HepG2 (cell line): ENCODE measurements around the gene CAPN2.

Experiments used
- BRCA1 ChIP-seq: sonication (generic); formaldehyde crosslinking; IDR thresholded peaks from 2 replicates; pipeline ENCODE4 v1.4.0; 2020; ENCODE audit warnings: missing genetic modification reagents
- CHD2 ChIP-seq: IDR thresholded peaks from 2 replicates; pipeline ENCODE4 v1.6.1; 2011; ENCODE audit warnings: low read depth, low read length, improper control_type of control experiment
- DMAP1 ChIP-seq: IDR thresholded peaks from 2 replicates; pipeline ENCODE4 v1.6.1; 2016
- FOSL2 ChIP-seq: sonication (generic); formaldehyde crosslinking; IDR thresholded peaks from 2 replicates; pipeline ENCODE4 v1.4.0; 2020; ENCODE audit warnings: missing genetic modification reagents
- FOXJ3 ChIP-seq: sonication (generic); formaldehyde crosslinking; IDR thresholded peaks from 2 replicates; pipeline ENCODE4 v1.4.0; 2020; ENCODE audit warnings: missing genetic modification reagents, mild to moderate bottlenecking, borderline replicate concordance
- IRF2 ChIP-seq: IDR thresholded peaks from 2 replicates; pipeline ENCODE4 v1.6.1; 2018; ENCODE audit warnings: missing genetic modification reagents, missing compliant biosample characterization
- NR2C2 ChIP-seq: sonication (generic); formaldehyde crosslinking; IDR thresholded peaks from 2 replicates; pipeline ENCODE4 v1.4.0; 2020; ENCODE audit warnings: missing genetic modification reagents, mild to moderate bottlenecking, moderate library complexity, borderline replicate concordance
- POLR2AphosphoS2 ChIP-seq: IDR thresholded peaks from 2 replicates; pipeline ENCODE4 v1.6.1; 2011; ENCODE audit warnings: low read depth, low read length, improper control_type of control experiment
- ZNF766 ChIP-seq: sonication (generic); formaldehyde crosslinking; IDR thresholded peaks from 2 replicates; pipeline ENCODE4 v1.5.0; 2020; ENCODE audit warnings: missing genetic modification reagents, borderline replicate concordance
- TF ChIP-seq, protein P1 (sequence below): sonication (generic); formaldehyde crosslinking; IDR thresholded peaks from 2 replicates; pipeline ENCODE4 v1.5.0; 2020; ENCODE audit warnings: mild to moderate bottlenecking, missing genetic modification reagents, moderate library complexity
- TF ChIP-seq, protein P2 (sequence below), 2 experiments: IDR thresholded peaks; 2 replicates each; pipeline ENCODE4 v1.6.1; 2011 to 2012; ENCODE audit warnings: low read length in 2 of 2, borderline replicate concordance in 1 of 2, low read depth in 1 of 2, mild to moderate bottlenecking in 1 of 2, moderate library complexity in 1 of 2

DNA sequence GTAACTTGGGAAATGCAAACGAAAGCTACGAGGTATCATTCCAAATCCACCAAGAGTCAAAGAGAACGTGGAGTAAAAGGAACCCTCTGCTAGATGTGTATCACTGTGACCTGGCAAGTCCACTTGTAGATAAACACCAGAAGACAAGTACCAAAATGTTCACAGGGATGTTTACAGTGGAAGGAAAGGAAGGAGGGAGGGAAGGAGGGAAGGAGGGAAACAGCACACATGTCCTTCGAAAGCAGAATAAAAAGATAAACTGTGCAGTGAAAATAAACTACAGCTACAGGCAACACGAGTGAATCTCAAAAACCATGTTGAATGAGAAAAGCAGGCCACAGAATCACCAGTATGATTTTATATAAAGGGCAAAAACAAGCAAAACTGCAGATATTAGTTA is 73.5 kb downstream of the CAPN2 start:
- TF ChIP-seq ZNF766 = no peak
- TF ChIP-seq, protein P1, sequence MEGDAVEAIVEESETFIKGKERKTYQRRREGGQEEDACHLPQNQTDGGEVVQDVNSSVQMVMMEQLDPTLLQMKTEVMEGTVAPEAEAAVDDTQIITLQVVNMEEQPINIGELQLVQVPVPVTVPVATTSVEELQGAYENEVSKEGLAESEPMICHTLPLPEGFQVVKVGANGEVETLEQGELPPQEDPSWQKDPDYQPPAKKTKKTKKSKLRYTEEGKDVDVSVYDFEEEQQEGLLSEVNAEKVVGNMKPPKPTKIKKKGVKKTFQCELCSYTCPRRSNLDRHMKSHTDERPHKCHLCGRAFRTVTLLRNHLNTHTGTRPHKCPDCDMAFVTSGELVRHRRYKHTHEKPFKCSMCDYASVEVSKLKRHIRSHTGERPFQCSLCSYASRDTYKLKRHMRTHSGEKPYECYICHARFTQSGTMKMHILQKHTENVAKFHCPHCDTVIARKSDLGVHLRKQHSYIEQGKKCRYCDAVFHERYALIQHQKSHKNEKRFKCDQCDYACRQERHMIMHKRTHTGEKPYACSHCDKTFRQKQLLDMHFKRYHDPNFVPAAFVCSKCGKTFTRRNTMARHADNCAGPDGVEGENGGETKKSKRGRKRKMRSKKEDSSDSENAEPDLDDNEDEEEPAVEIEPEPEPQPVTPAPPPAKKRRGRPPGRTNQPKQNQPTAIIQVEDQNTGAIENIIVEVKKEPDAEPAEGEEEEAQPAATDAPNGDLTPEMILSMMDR (CRISPR knock-in tag) = no peak
- TF ChIP-seq, protein P2, sequence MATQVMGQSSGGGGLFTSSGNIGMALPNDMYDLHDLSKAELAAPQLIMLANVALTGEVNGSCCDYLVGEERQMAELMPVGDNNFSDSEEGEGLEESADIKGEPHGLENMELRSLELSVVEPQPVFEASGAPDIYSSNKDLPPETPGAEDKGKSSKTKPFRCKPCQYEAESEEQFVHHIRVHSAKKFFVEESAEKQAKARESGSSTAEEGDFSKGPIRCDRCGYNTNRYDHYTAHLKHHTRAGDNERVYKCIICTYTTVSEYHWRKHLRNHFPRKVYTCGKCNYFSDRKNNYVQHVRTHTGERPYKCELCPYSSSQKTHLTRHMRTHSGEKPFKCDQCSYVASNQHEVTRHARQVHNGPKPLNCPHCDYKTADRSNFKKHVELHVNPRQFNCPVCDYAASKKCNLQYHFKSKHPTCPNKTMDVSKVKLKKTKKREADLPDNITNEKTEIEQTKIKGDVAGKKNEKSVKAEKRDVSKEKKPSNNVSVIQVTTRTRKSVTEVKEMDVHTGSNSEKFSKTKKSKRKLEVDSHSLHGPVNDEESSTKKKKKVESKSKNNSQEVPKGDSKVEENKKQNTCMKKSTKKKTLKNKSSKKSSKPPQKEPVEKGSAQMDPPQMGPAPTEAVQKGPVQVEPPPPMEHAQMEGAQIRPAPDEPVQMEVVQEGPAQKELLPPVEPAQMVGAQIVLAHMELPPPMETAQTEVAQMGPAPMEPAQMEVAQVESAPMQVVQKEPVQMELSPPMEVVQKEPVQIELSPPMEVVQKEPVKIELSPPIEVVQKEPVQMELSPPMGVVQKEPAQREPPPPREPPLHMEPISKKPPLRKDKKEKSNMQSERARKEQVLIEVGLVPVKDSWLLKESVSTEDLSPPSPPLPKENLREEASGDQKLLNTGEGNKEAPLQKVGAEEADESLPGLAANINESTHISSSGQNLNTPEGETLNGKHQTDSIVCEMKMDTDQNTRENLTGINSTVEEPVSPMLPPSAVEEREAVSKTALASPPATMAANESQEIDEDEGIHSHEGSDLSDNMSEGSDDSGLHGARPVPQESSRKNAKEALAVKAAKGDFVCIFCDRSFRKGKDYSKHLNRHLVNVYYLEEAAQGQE (IDR thresholded peaks at IDR 0.05; ENCODE audit: borderline replicate concordance in 1 of 2, low read depth in 1 of 2, low read length in 2 of 2) = no peak
- TF ChIP-seq IRF2 (CRISPR knock-in tag) = no peak
- TF ChIP-seq NR2C2 (CRISPR knock-in tag) = no peak
- TF ChIP-seq FOXJ3 (CRISPR knock-in tag) = no peak
- no peak for TF ChIP-seq POLR2AphosphoS2
- TF ChIP-seq BRCA1 (CRISPR knock-in tag) = no peak
- TF ChIP-seq FOSL2 (CRISPR knock-in tag) = no peak
- no peak for TF ChIP-seq DMAP1 (CRISPR knock-in tag)
- TF ChIP-seq CHD2 = no peak
